ENCODE results near the gene RABL3.

DNA sequence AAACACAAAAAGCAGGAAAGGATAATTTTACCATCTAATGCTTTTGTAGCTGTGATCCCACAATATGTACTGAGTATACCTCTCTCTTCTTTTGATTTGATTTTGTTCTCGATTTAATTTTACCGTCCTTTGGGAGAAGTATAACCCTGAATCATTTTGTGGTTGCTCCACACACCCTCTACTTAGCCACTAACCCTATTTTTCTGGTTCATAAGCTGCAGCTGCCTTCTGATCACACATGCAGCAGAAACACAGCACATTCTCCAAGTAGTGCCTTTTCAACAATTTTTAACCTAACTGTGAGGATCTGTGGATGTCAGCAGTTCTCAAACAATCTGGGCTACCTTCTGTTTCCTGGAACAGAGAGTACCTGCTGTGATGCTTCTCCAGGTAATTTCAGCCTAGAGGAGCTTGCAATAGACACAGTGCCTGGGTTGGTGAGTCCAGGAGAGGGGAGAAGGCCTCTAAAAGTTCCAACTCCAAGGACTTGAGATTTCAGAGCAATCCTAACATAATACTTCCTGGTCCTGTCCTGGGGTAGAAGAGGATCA lies 100.5 kb downstream of the RABL3 start:
- no peak for TF ChIP-seq CTCF (IDR thresholded peaks at IDR 0.05; ENCODE audit: insufficient read depth, low read length)
- no peak for TF ChIP-seq POLR2AphosphoS5 (IDR thresholded peaks at IDR 0.05; ENCODE audit: low read depth)
- TF ChIP-seq SPI1 (IDR thresholded peaks at IDR 0.05; ENCODE audit: borderline replicate concordance, low read depth): no peak
- TF ChIP-seq GABPA (IDR thresholded peaks at IDR 0.05; ENCODE audit: low read depth): no peak
- TF ChIP-seq, protein P1, sequence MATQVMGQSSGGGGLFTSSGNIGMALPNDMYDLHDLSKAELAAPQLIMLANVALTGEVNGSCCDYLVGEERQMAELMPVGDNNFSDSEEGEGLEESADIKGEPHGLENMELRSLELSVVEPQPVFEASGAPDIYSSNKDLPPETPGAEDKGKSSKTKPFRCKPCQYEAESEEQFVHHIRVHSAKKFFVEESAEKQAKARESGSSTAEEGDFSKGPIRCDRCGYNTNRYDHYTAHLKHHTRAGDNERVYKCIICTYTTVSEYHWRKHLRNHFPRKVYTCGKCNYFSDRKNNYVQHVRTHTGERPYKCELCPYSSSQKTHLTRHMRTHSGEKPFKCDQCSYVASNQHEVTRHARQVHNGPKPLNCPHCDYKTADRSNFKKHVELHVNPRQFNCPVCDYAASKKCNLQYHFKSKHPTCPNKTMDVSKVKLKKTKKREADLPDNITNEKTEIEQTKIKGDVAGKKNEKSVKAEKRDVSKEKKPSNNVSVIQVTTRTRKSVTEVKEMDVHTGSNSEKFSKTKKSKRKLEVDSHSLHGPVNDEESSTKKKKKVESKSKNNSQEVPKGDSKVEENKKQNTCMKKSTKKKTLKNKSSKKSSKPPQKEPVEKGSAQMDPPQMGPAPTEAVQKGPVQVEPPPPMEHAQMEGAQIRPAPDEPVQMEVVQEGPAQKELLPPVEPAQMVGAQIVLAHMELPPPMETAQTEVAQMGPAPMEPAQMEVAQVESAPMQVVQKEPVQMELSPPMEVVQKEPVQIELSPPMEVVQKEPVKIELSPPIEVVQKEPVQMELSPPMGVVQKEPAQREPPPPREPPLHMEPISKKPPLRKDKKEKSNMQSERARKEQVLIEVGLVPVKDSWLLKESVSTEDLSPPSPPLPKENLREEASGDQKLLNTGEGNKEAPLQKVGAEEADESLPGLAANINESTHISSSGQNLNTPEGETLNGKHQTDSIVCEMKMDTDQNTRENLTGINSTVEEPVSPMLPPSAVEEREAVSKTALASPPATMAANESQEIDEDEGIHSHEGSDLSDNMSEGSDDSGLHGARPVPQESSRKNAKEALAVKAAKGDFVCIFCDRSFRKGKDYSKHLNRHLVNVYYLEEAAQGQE (IDR thresholded peaks at IDR 0.05; ENCODE audit: insufficient replicate concordance, low read depth): no peak

All from HL-60 (cell line).